ENCODE results near the gene XRCC2.

DNA sequence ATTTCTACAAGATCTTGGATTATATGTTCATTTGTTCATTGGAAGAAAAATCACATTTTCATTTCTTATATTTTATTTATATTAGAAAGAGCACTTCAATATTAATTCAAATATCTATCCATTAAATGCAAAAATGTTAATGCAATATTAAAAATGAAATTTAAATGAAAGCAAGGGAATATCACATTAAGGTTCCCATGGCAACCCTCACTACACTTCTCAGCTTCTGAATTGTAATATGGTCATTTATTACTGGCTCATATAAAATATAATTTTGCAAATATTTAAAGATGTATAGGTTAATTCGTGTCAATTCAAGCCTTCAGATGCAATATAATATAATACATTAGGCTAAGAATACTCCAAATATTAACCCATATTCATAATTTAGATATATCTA, 38.8 kb downstream of the XRCC2 start:
- TF ChIP-seq, protein P1, sequence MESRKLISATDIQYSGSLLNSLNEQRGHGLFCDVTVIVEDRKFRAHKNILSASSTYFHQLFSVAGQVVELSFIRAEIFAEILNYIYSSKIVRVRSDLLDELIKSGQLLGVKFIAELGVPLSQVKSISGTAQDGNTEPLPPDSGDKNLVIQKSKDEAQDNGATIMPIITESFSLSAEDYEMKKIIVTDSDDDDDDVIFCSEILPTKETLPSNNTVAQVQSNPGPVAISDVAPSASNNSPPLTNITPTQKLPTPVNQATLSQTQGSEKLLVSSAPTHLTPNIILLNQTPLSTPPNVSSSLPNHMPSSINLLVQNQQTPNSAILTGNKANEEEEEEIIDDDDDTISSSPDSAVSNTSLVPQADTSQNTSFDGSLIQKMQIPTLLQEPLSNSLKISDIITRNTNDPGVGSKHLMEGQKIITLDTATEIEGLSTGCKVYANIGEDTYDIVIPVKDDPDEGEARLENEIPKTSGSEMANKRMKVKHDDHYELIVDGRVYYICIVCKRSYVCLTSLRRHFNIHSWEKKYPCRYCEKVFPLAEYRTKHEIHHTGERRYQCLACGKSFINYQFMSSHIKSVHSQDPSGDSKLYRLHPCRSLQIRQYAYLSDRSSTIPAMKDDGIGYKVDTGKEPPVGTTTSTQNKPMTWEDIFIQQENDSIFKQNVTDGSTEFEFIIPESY (IDR thresholded peaks at IDR 0.05; ENCODE audit: borderline replicate concordance, low read depth), result no peak
- TF ChIP-seq YY1 (IDR thresholded peaks at IDR 0.05; ENCODE audit: low read depth), result no peak
- TF ChIP-seq, protein P2, sequence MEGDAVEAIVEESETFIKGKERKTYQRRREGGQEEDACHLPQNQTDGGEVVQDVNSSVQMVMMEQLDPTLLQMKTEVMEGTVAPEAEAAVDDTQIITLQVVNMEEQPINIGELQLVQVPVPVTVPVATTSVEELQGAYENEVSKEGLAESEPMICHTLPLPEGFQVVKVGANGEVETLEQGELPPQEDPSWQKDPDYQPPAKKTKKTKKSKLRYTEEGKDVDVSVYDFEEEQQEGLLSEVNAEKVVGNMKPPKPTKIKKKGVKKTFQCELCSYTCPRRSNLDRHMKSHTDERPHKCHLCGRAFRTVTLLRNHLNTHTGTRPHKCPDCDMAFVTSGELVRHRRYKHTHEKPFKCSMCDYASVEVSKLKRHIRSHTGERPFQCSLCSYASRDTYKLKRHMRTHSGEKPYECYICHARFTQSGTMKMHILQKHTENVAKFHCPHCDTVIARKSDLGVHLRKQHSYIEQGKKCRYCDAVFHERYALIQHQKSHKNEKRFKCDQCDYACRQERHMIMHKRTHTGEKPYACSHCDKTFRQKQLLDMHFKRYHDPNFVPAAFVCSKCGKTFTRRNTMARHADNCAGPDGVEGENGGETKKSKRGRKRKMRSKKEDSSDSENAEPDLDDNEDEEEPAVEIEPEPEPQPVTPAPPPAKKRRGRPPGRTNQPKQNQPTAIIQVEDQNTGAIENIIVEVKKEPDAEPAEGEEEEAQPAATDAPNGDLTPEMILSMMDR (IDR thresholded peaks at IDR 0.05), result no peak
- TF ChIP-seq POLR2AphosphoS5 (IDR thresholded peaks at IDR 0.05; ENCODE audit: low read depth, low read length), result no peak
- no peak for TF ChIP-seq GABPA (IDR thresholded peaks at IDR 0.05; ENCODE audit: low read depth)
- no peak for TF ChIP-seq TAF1 (IDR thresholded peaks at IDR 0.05; ENCODE audit: borderline replicate concordance, low read depth, low read length)
- TF ChIP-seq TCF12 (IDR thresholded peaks at IDR 0.05), result no peak
- no peak for TF ChIP-seq GATA2 (CRISPR knock-in tag; IDR thresholded peaks at IDR 0.05)
- no peak for TF ChIP-seq JUND (IDR thresholded peaks at IDR 0.05)
- TF ChIP-seq FOXM1 (IDR thresholded peaks at IDR 0.05; ENCODE audit: low read depth), result no peak
- TF ChIP-seq RCOR1 (IDR thresholded peaks at IDR 0.05; ENCODE audit: low read length), result no peak

Measured in SK-N-SH (cell line).